Esophagus squamous epithelium (tissue), 5 donors: Measurements from ENCODE around the gene TMEM176A. TPM values are rescaled to one million over a fixed set of nuclear protein-coding genes. Genes with fewer than 3 reads are reported as not detected.

Source experiments
- DNase-seq: peaks from one replicate; lab custom pipeline; 2025; lab: John Stamatoyannopoulos, UW
- H3K27ac ChIP-seq, 4 donors: fragments of 200-600 bp; sonication (generic); one replicate each; pipeline ENCODE4 v1.5.1; 2016 to 2019; ENCODE audit warnings: mild to moderate bottlenecking in 1 of 4
- H3K27me3 ChIP-seq, 4 donors: fragments of 200-600 bp; sonication (generic); 1 replicate in 3 of 4; 2 replicates in 1 of 4; pipeline versions ENCODE4 v1.5.1 to v1.6.0; 2017 to 2021; ENCODE audit warnings: antibody characterized with exemption in 1 of 4
- H3K36me3 ChIP-seq, 3 donors: fragments of 200-600 bp; sonication (generic); one replicate each; pipeline ENCODE4 v1.5.1; 2016 to 2019
- H3K4me1 ChIP-seq, 3 donors: fragments of 200-600 bp; sonication (generic); one replicate each; pipeline ENCODE4 v1.5.1; 2017 to 2019
- H3K4me3 ChIP-seq, 4 donors: fragments of 200-600 bp; sonication (generic); 1 replicate in 3 of 4; 2 replicates in 1 of 4; pipeline ENCODE4 v1.5.1; 2016 to 2019; ENCODE audit warnings: mild to moderate bottlenecking in 2 of 4, moderate library complexity in 1 of 4
- H3K9me3 ChIP-seq, 3 donors: fragments of 200-600 bp; sonication (generic); one replicate each; pipeline ENCODE4 v1.5.1; 2016 to 2019
- POLR2A ChIP-seq, 4 donors: fragments of 450-650 bp; IDR thresholded peaks; one replicate each; pipeline ENCODE4 v1.6.1; 2017; ENCODE audit warnings: antibody characterized with exemption in 4 of 4, mild to moderate bottlenecking in 4 of 4, moderate library complexity in 3 of 4
- WGBS, 2 donors: methylation state at CpG; one replicate each; pipeline ENCODE4 v1.1.5; 2018; 5-methylcytosine and 5-hydroxymethylcytosine counted together
- intact Hi-C: fragments of 100-400 bp; cut with DNase I; formaldehyde crosslinking; loops from one replicate; pipeline ENCODE4 v1.15.0; 2022
- total RNA-seq, 4 donors: library from RNA; depleted of rRNA; stranded (reverse); fragments of >200 nt; gene quantifications; one replicate each; pipeline ENCODE4 v1.1.0, GENCODE V29; 2016
- TF ChIP-seq, protein P1 (sequence below), 6 experiments: fragments of 450-650 bp in 4 of 6; fragments of 200-600 bp in 2 of 6; sonication (generic) in 2 of 6; IDR thresholded peaks; one replicate each; pipeline ENCODE4 v1.5.1; 2016 to 2019; ENCODE audit warnings: antibody characterized with exemption in 6 of 6, mild to moderate bottlenecking in 4 of 6, moderate library complexity in 4 of 6
- donor health status: DM: yes; HTN: yes; CAD: no.

TMEM176A gene
- total RNA-seq, 4 donors from 2014 or later, result 2.5 to 35.5 (median 10.7) TPM

DNA sequence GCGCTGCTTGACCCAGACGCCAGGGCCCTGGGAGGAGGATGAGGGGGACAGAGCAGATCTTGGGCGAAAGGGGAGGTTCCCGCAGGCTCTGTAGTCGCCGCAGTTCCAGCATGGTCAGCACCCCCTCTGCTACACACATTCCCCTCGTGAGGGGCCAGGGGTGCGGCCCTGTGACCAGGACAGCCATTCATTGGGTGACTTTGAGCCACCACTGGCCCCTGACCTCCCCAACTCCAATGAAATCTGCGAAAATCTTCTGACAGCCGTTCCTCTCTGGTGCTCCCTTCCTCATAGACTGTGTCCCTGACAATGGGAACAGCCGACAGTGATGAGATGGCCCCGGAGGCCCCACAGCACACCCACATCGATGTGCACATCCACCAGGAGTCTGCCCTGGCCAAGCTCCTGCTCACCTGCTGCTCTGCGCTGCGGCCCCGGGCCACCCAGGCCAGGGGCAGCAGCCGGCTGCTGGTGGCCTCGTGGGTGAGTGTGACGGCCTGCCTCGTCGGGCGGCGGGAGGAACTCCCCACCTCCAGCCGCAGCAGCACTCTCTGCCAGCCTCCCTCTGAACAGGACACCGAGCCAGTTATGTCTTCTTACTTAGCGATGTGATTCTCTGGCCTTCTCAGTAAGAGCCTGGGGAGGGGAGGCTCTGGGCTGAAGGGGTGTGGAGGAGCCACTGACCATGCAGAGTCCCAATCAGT lies 825 bp downstream of the TMEM176A start:
- 43% methylated on average over 2 of the region's 26 CpGs; no CpG with 5 or more reads in 1 of the 2 donors for WGBS, 2 donors
- Histone ChIP-seq H3K36me3 (peaks cover 0 to 30% (median 0%) of the 10 kb centered on the region in 3 donors), H3K9me3 (peaks cover 0 to 14% (median 0%) of the 10 kb centered on the region in 3 donors), H3K27me3 (peaks cover 0 to 71% (median 6%) of the 10 kb centered on the region in 4 donors), H3K4me1 (peaks cover 0 to 29% (median 0%) of the 10 kb centered on the region in 3 donors), H3K4me3 (peak overlapping the region; percentile 32 to 71 (median 56)), H3K27ac (peak overlapping the region; percentile 58 to 87 (median 82))
- TF ChIP-seq POLR2A (IDR thresholded peaks at IDR 0.05), result no peak
- TF ChIP-seq, protein P1, sequence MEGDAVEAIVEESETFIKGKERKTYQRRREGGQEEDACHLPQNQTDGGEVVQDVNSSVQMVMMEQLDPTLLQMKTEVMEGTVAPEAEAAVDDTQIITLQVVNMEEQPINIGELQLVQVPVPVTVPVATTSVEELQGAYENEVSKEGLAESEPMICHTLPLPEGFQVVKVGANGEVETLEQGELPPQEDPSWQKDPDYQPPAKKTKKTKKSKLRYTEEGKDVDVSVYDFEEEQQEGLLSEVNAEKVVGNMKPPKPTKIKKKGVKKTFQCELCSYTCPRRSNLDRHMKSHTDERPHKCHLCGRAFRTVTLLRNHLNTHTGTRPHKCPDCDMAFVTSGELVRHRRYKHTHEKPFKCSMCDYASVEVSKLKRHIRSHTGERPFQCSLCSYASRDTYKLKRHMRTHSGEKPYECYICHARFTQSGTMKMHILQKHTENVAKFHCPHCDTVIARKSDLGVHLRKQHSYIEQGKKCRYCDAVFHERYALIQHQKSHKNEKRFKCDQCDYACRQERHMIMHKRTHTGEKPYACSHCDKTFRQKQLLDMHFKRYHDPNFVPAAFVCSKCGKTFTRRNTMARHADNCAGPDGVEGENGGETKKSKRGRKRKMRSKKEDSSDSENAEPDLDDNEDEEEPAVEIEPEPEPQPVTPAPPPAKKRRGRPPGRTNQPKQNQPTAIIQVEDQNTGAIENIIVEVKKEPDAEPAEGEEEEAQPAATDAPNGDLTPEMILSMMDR (IDR thresholded peaks at IDR 0.05), result no peak
- intact Hi-C loops, result no loop called here
- DNase-seq, result no peak

DNA sequence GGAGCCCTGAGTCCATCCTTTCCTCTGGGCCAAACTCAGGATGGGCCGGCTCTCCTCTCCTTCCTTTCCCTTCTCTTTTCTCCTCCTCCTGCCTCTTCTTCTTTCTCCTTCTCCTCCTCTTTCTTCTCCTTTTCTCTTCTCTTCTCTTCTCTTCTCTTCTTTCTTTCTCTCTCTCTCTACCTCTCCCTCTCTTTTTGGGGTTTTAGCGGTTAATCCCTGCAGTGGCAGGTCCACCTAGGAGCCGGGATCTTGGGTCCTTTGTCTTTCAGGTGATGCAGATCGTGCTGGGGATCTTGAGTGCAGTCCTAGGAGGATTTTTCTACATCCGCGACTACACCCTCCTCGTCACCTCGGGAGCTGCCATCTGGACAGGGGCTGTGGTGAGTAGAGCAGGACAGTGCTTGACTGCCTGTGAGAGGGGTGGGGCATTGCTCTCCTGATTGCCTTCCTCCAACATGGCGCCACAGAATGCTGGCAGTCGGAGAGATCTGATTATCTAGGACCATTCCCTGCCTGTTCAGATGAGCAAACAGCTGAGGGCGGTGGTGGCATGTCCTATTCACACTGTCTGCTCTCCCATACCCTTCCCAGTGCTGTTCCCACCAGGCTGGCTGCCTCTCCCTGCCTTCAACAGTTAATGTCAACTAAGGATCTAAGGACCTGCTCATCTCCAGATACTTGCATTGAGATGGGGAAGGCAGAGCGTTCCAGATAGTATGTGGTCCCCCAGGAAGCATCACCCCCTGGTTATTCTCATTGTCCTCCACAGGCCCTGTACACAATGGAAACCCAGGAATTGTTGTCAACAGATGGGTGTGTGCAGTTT lies 1.6 kb downstream of the TMEM176A start:
- Histone ChIP-seq H3K9me3 (peaks cover 0 to 14% (median 0%) of the 10 kb centered on the region in 3 donors), H3K27ac (peak overlapping the region in 3 of 4 donors; percentile 81 to 87 (median 82)), H3K27me3 (peaks cover 0 to 69% (median 6%) of the 10 kb centered on the region in 4 donors), H3K4me3 (peak overlapping the region in 3 of 4 donors; percentile 56 to 71 (median 57)), H3K4me1 (peaks cover 0 to 29% (median 0%) of the 10 kb centered on the region in 3 donors), H3K36me3 (peaks cover 0 to 30% (median 0%) of the 10 kb centered on the region in 3 donors)
- no peak for DNase-seq
- TF ChIP-seq, protein P1 (IDR thresholded peaks at IDR 0.05), result no peak
- TF ChIP-seq POLR2A (IDR thresholded peaks at IDR 0.05), result no peak
- WGBS, 2 donors, result 76 to 84% methylated on average over 10 to 11 of the region's 12 CpGs
- intact Hi-C loops, result no loop called here

DNA sequence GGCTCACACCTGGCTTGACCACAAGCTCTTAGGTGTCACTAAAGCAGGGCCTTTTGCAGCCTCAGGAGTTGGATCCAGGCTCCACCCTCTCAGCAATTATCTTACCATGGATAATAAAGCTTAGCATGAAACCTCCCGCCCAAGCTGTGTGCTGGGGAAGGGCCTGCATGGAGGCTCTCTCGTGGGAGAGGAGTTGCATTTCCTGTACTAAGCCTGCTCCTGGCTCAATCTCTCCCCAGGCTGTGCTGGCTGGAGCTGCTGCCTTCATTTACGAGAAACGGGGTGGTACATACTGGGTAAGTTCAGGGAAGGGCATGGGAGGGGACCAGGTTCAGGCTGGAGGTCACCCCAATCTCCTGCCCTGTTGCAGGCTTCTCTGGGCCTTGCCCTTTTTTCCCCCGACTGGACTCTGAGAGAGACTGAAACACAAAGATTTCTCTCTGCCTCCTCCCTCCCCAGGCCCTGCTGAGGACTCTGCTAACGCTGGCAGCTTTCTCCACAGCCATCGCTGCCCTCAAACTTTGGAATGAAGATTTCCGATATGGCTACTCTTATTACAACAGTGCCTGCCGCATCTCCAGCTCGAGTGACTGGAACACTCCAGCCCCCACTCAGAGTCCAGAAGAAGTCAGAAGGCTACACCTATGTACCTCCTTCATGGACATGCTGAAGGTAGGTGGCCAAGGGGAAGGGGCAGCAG lies 2.7 kb downstream of the TMEM176A start:
- H3K4me1 ChIP-seq, result peaks cover 0 to 29% (median 0%) of the 10 kb centered on the region in 3 donors
- TF ChIP-seq POLR2A (IDR thresholded peaks at IDR 0.05), result no peak
- TF ChIP-seq, protein P1 (IDR thresholded peaks at IDR 0.05), result no peak
- no peak overlapping the region for H3K4me3 ChIP-seq
- intact Hi-C loops, result no loop called here
- H3K9me3 ChIP-seq, result peaks cover 0 to 14% (median 0%) of the 10 kb centered on the region in 3 donors
- no peak overlapping the region for H3K27ac ChIP-seq
- DNase-seq, result no peak
- peaks cover 0 to 30% (median 0%) of the 10 kb centered on the region in 3 donors for H3K36me3 ChIP-seq
- WGBS, 2 donors, result 61 to 67% methylated on average over 7 to 10 of the region's 10 CpGs
- peaks cover 0 to 68% (median 6%) of the 10 kb centered on the region in 4 donors for H3K27me3 ChIP-seq

DNA sequence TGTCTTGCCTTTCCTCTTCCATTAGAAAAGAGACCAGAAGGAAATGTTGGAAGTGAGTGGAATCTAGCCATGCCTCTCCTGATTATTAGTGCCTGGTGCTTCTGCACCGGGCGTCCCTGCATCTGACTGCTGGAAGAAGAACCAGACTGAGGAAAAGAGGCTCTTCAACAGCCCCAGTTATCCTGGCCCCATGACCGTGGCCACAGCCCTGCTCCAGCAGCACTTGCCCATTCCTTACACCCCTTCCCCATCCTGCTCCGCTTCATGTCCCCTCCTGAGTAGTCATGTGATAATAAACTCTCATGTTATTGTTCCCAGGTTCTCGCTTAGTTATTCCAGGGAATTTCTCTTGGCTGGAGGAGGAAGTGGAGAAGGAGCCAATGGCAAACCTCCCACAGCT lies 4.2 kb downstream of the TMEM176A start:
- Histone ChIP-seq H3K36me3 (peaks cover 0 to 30% (median 0%) of the 10 kb centered on the region in 3 donors), H3K27me3 (peaks cover 0 to 53% (median 6%) of the 10 kb centered on the region in 4 donors), H3K9me3 (peaks cover 0 to 14% (median 0%) of the 10 kb centered on the region in 3 donors), H3K4me1 (peaks cover 0 to 25% (median 0%) of the 10 kb centered on the region in 3 donors), H3K27ac (no peak overlapping the region), H3K4me3 (no peak overlapping the region)
- WGBS, 2 donors, result 77 to 87% methylated on average over 5 of the region's 5 CpGs
- TF ChIP-seq, protein P1 (IDR thresholded peaks at IDR 0.05), result no peak
- no peak for TF ChIP-seq POLR2A (IDR thresholded peaks at IDR 0.05)
- intact Hi-C loops, result no loop called here
- no peak for DNase-seq
